ENCODE measurements around the gene BAK1.
"Not testable (repeated sequence)": the region's sequence is repeated elsewhere in the genome, so short reads cannot be mapped to it uniquely, and the experiment has no call there.

The BAK1 gene

GRCh38 chr6:33547499-33547898, 32.6 kb downstream of the BAK1 start:
- Histone ChIP-seq H3K4me3 (replicated peaks; ENCODE audit: low read depth, low read length) (no peak overlapping the region), H3K27me3 (replicated peaks; ENCODE audit: control insufficient read depth, insufficient read depth, low read length) (no peaks in the 10 kb centered on the region), H3K36me3 (ENCODE audit: control insufficient read depth, insufficient read depth, low read length) (no peaks in the 10 kb centered on the region)
- no peak for DNase-seq (ENCODE audit: extremely low read depth, insufficient read length)
- no peak for TF ChIP-seq CTCF (IDR thresholded peaks at IDR 0.05; ENCODE audit: insufficient read depth, low read length, poor library complexity, severe bottlenecking)

GRCh38 chr6:33546766-33547165, 33.3 kb downstream of the BAK1 start:
- Histone ChIP-seq H3K36me3 (ENCODE audit: control insufficient read depth, insufficient read depth, low read length) (no peaks in the 10 kb centered on the region), H3K4me3 (replicated peaks; ENCODE audit: low read depth, low read length) (no peak overlapping the region), H3K27me3 (replicated peaks; ENCODE audit: control insufficient read depth, insufficient read depth, low read length) (no peaks in the 10 kb centered on the region)
- no peak for DNase-seq (ENCODE audit: extremely low read depth, insufficient read length)
- TF ChIP-seq CTCF (IDR thresholded peaks at IDR 0.05; ENCODE audit: insufficient read depth, low read length, poor library complexity, severe bottlenecking), result no peak

GRCh38 chr6:33545292-33545691, 34.8 kb downstream of the BAK1 start:
- not testable (repeated sequence) for DNase-seq (ENCODE audit: extremely low read depth, insufficient read length); H3K4me3 ChIP-seq (replicated peaks; ENCODE audit: low read depth, low read length); H3K27me3 ChIP-seq (replicated peaks; ENCODE audit: control insufficient read depth, insufficient read depth, low read length); H3K36me3 ChIP-seq (ENCODE audit: control insufficient read depth, insufficient read depth, low read length)

- DNase-seq (ENCODE audit: extremely low read depth, insufficient read length), result no peak
- no peak for TF ChIP-seq CTCF (IDR thresholded peaks at IDR 0.05; ENCODE audit: insufficient read depth, low read length, poor library complexity, severe bottlenecking)
- Histone ChIP-seq H3K4me3 (replicated peaks; ENCODE audit: low read depth, low read length) (no peak overlapping the region), H3K27me3 (replicated peaks; ENCODE audit: control insufficient read depth, insufficient read depth, low read length) (no peaks in the 10 kb centered on the region), H3K36me3 (ENCODE audit: control insufficient read depth, insufficient read depth, low read length) (no peaks in the 10 kb centered on the region)
These were observed 37.0 kb downstream of the BAK1 start for GRCh38 chr6:33543116-33543515.

- TF ChIP-seq CTCF (IDR thresholded peaks at IDR 0.05; ENCODE audit: insufficient read depth, low read length, poor library complexity, severe bottlenecking), result no peak
- no peak for DNase-seq (ENCODE audit: extremely low read depth, insufficient read length)
These were observed 39.3 kb downstream of the BAK1 start for GRCh38 chr6:33540768-33541167.

GRCh38 chr6:33534702-33535101, 45.4 kb downstream of the BAK1 start:
- Histone ChIP-seq H3K4me3 (replicated peaks; ENCODE audit: low read depth, low read length) (no peak overlapping the region), H3K27me3 (replicated peaks; ENCODE audit: control insufficient read depth, insufficient read depth, low read length) (no peaks in the 10 kb centered on the region), H3K36me3 (ENCODE audit: control insufficient read depth, insufficient read depth, low read length) (no peaks in the 10 kb centered on the region)
- TF ChIP-seq CTCF (IDR thresholded peaks at IDR 0.05; ENCODE audit: insufficient read depth, low read length, poor library complexity, severe bottlenecking), result no peak
- no peak for DNase-seq (ENCODE audit: extremely low read depth, insufficient read length)

More at GRCh38 chr6:33540768-33541167, 39.3 kb downstream of the BAK1 start:
- Histone ChIP-seq H3K27me3 (replicated peaks; ENCODE audit: control insufficient read depth, insufficient read depth, low read length) (no peaks in the 10 kb centered on the region), H3K4me3 (replicated peaks; ENCODE audit: low read depth, low read length) (no peak overlapping the region), H3K36me3 (ENCODE audit: control insufficient read depth, insufficient read depth, low read length) (no peaks in the 10 kb centered on the region)

GRCh38 chr6:33533163-33533869, 46.8 kb downstream of the BAK1 start:
- H3K27me3 ChIP-seq (replicated peaks; ENCODE audit: control insufficient read depth, insufficient read depth, low read length); H3K4me3 ChIP-seq (replicated peaks; ENCODE audit: low read depth, low read length); H3K36me3 ChIP-seq (ENCODE audit: control insufficient read depth, insufficient read depth, low read length); DNase-seq (ENCODE audit: extremely low read depth, insufficient read length): not testable (repeated sequence)

- H3K36me3 ChIP-seq (ENCODE audit: control insufficient read depth, insufficient read depth, low read length); H3K4me3 ChIP-seq (replicated peaks; ENCODE audit: low read depth, low read length); DNase-seq (ENCODE audit: extremely low read depth, insufficient read length); H3K27me3 ChIP-seq (replicated peaks; ENCODE audit: control insufficient read depth, insufficient read depth, low read length): not testable (repeated sequence)
These were observed 47.6 kb downstream of the BAK1 start for GRCh38 chr6:33532431-33532830.

- DNase-seq (ENCODE audit: extremely low read depth, insufficient read length); H3K36me3 ChIP-seq (ENCODE audit: control insufficient read depth, insufficient read depth, low read length); H3K27me3 ChIP-seq (replicated peaks; ENCODE audit: control insufficient read depth, insufficient read depth, low read length); H3K4me3 ChIP-seq (replicated peaks; ENCODE audit: low read depth, low read length): not testable (repeated sequence)
These were observed 49.5 kb downstream of the BAK1 start for GRCh38 chr6:33530617-33531016.
